AG09319 (cell line): Measurements from ENCODE around the gene CD6.

Experiments used
- DNase-seq: peaks from one replicate; pipeline ENCODE4 v3.0.0-alpha.2; 2010; ENCODE audit warnings: low read depth; ENCODE audit errors: extremely low read depth
- CTCF ChIP-seq: IDR thresholded peaks from 2 replicates; pipeline ENCODE4 v1.5.1; 2011; ENCODE audit warnings: low read depth, mild to moderate bottlenecking, inconsistent platforms, low read length, moderate library complexity

Gene CD6

GRCh38 chr11:61023966-61024295 is 52.5 kb downstream of the CD6 start:
- TF ChIP-seq CTCF: no peak
- no peak for DNase-seq

- TF ChIP-seq CTCF: no peak
These were observed 53.7 kb downstream of the CD6 start for GRCh38 chr11:61024938-61025820.

GRCh38 chr11:61025821-61026120 is 54.3 kb downstream of the CD6 start:
- no peak for TF ChIP-seq CTCF
- no peak for DNase-seq

More at GRCh38 chr11:61024938-61025820, 53.7 kb downstream of the CD6 start:
- DNase-seq: no peak

GRCh38 chr11:61026121-61027031 is 54.9 kb downstream of the CD6 start:
- DNase-seq: no peak
- no peak for TF ChIP-seq CTCF

- DNase-seq: no peak
- TF ChIP-seq CTCF: no peak
These were observed 55.8 kb downstream of the CD6 start for GRCh38 chr11:61027141-61027840.

- no peak for DNase-seq
- TF ChIP-seq CTCF: no peak
These were observed 56.8 kb downstream of the CD6 start for GRCh38 chr11:61028135-61028729.
